8988T (cell line): ENCODE data around the gene PLCXD1.
"Not testable (repeated sequence)": the region's sequence is repeated elsewhere in the genome, so short reads cannot be mapped to it uniquely, and the experiment has no call there.

Source experiments
- DNase-seq: peaks from one replicate; pipeline ENCODE4 v3.0.0; 2011

PLCXD1 gene

GRCh38 chrX:318739-319578 is 37.8 kb downstream of the PLCXD1 start, which contains the start of gene GTPBP6:
Gene GTPBP6 (minus strand): TSS chrX:318796. CDS start chrX:318787, 9 bp downstream.
- DNase-seq = peak; percentile 90

DNA sequence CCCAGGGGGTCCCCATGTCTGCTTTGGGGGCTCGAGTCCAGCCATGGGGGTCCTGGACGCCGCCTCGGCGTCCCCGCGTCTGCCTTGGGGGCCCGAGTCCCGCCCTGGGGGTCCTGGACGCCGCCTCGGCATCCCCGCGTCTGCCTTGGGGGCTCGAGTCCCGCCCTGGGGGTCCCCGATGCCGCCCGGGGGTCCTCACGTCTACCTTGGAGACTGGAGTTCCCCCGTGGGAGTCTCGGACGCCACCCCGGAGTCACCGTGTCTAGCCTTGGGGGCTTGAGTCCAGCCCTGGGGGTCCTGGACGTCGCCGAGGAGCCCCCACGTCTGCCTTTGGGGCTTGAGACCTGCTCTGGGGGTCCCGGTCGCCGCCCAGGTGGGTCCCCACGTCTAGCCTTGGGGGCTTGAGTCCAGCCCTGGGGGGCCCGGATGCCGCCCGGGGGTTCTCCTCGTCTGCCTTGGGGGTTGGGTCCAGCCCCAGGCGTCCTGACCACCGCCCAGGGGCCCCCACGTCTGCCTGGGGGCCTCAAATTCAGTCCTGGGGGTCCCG is 38.5 kb downstream of the PLCXD1 start:
- DNase-seq = no peak

DNA sequence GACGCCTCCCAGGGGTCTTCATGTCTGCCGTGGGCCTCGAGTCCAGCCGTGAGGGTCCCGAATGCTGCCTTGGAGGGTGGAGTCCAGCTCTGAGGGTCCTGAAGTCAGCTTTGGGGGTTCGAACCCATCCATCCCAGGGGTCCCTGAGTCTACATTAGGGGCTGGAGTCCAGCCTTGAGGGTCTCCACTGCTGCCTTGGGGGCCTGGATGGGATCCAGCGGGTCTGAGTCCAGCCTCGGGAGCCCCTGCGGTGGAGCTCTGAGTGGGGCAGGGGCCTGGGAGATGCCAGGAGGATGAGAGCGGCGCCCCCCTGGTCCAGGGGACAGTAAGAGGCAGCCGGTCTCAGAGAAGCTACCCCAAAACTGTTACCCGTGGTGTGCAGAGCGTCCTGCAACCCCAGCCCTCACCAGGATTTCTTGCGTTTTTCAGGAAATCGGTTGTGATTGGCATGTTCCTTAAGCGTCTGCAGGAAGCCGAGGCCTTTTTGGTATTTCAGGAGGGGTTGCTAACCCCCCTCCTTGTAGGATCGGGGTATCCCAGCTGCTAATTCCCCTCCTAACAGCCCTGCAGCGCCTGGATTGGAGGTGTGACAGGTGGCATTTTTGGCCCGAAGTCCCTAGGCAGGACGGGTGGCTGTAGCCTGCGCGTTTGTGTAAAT is 39.1 kb downstream of the PLCXD1 start:
- DNase-seq = no peak

GRCh38 chrX:323721-324628 is 42.8 kb downstream of the PLCXD1 start:
- no peak for DNase-seq

DNA sequence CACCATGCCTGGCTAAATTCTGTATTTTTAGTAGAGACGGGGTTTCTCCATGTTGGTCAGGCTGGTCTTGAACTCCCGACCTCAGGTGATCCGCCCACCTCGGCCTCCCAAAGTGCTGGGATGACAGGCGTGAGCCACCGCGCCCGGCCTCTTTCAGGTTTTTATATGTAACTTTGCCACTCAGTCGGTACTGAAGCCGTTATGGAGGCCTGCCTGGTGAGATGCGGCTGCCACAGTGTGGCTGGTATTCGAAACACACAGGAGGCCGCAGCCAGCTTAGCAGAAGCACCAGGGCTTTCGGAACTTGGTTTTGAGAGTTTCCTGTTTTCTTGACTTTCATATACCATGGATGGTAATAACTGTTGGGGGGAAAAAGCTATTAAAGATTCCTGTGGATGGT is 43.5 kb downstream of the PLCXD1 start:
- not testable (repeated sequence) for DNase-seq

DNA sequence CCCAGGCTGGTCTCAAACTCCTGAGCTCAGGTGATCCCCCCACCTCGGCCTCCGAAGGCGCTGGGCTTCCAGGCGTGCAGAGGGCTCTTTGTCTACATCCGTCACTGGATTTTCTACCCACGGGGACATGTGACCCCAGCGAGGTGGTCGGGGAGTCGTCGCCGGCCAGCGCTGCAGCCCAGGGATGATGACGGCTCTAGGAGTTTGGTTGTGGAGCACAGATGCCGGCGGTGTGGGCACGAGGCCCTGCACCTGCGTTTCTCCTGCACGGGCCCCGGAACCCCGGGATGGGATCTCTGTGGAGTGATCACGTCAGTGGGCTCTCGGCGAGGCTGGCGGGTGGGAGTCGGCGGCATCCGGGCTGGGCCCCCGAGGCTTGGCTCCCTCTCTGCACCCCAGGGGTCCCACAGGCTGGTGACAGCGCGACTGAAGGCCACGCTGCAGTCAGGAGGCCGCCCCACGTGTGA is 46.5 kb downstream of the PLCXD1 start:
- DNase-seq = no peak

DNA sequence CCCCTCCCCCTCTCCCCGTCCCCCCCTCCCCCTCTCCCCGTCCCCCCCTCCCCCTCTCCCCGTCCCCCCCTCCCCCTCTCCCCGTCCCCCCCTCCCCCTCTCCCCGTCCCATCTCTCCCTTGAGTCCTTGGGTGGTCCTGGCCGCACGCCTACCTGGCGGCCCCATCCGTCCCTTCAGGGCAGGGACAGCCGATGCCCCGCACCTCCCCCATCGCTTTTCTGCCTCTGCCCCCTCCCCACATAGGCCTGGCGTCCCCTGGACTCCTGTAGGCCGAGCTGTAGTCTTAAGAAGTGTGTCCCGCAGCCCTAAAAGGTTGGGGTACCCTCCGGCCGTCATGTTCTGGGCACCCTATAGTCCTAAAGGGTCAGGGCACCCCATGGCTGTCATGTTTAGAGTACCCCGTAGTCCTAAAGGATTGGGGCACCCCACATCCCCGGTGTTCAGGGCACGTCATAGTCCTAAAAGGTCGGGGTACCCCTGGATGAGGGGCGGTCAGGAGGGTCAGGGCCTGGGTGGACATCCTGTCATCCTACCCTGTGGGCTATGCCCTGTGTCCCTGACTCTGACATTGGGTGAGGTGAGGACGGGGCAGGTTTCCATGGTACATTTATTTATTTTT is 48.2 kb downstream of the PLCXD1 start:
- no peak for DNase-seq

GRCh38 chrX:330141-330725 is 49.1 kb downstream of the PLCXD1 start:
- DNase-seq = not testable (repeated sequence)

DNA sequence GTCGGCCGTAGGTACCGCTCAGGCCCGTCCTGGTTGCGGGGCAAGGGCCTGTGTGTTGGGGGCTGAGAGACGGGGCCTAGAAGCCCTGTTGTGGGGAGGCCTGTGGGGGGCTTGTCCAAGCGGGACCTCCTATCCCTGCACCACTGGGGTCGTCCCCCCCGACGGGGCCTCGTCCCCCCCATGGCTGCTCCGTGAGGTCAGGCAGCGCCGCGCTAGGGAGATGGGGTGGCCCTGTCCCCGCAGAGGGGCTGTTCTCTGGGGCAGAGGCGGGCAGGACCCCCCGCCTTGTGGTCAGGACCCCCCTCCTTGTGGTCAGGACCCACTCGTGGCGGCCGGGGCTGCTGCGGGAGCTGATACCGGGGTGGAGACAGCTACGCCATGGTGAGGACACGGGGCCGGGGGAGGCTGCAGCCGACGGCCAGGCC is 49.6 kb downstream of the PLCXD1 start:
- no peak for DNase-seq

DNA sequence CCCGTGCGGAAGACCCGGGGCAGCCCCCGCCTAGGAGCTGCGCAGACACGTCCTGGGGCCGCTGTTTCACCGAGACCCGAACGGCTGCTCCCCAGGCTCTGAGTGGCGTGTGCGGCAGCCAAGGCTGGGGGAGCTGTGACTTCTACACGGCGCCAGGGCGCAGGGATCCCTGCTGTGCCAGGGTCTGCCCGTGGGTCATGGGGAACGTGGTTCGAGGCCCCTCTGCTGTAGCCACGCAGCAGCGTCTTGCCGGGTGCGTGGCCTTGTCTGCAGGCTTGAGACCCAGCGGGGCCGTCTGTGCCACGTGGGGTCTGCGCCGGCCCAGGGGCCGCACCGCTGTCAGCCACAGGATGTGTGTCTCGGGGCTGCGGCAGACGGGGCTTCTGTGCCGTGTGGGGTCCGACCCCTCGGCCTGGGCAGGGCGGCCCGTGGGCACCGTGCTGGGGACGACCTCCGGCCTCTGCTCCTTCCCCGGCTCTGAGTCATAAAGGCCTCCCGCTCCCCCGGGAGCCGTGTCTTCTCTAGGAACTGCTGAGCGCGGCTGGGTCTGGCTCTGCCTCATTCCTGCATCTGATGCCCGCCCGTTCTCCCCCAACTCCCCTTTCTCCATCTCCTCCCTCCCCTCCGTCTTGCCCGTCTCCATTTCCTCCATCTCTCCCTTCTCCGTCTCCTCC is 50.1 kb downstream of the PLCXD1 start:
- DNase-seq = no peak

- peak; percentile 53 for DNase-seq
Measured at GRCh38 chrX:331825-332495, 50.8 kb downstream of the PLCXD1 start.

DNA sequence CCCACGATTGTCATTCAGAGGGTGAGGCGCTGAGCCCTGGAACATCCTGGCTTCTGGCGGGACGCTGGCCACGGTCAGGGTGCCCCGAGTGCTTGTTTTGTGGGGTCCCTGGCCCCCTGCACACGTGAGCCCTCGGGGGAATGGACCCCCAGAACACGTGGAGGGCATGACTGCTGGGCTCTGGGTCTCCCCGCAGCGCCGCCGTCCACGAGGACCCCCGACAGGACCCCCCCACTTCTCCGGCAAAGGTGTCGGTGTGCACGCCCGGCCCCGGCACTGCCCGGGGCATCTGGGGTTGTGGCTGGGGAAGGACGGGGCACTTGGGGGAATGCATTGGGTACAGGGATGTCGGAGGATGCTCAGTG is 51.3 kb downstream of the PLCXD1 start:
- DNase-seq = no peak

DNA sequence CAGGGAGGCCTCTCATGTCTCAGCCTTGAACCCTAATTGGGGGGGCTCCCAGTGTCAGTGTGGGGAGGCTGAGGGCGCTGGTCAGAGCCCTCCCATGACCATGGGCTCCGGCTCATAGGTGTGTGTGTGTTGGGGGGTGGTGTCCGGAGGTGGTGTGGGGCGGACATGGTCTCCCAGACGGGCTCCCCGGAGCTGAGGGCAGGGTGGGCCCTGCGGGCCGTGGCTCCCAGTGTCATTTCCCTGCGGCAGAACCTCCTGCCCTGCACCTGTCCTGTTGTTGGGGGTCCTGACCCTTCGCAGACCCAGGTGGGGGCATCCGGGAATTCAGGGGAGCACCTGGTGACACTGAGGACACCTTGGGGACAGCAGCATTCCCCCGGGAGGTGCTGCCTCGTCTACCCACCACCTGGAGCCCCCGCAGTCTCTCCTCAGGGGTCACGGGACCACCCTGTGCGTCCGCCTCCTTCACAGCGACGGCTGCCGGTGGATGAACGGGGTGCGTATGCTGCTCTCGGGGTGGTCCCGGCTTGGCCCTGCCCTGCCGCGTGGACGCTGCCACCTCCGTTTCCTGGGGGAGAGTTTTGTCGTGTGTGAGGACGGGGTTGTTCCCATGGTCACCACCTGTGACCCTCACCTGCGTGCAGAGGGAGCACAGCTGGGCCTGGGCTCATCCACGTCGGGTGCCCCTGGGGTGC is 51.9 kb downstream of the PLCXD1 start:
- no peak for DNase-seq

DNA sequence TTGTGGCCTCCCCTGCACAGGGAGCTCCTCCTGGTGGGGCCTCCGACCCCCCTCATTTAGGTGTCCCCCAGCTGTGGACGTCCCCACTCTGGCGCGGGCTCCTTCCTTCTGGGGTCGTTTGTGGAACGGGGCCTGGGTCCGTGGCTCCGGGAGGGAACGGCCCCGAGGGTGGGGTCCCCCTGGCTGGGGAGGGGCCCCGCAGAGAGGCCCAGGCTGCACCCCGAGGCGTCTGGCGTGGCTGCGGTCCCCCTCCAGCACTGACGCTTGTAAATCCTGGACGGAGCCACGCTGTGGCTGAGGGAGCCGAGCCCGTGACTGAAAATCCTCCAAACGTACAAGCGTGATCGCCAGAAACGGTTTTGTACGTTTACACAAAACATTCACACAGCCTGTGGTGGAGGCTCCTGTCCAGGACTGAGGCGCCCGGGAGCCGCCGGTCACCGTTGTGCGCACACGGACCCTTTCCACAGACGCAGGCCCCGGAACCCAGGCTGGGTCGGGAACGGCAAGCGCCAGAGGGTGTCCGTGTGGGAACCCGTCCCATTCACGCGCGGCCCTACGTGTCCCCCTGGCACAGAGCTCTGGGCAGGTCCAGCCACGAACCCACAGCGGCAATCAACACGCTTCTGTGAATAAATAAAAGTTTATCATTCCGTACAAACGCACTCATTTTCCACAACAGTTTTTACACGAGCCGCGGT is 52.6 kb downstream of the PLCXD1 start:
- DNase-seq = no peak

GRCh38 chrX:334331-334891 is 53.2 kb downstream of the PLCXD1 start:
- no peak for DNase-seq

- DNase-seq = no peak
Measured at GRCh38 chrX:334971-335757, 54.0 kb downstream of the PLCXD1 start.

DNA sequence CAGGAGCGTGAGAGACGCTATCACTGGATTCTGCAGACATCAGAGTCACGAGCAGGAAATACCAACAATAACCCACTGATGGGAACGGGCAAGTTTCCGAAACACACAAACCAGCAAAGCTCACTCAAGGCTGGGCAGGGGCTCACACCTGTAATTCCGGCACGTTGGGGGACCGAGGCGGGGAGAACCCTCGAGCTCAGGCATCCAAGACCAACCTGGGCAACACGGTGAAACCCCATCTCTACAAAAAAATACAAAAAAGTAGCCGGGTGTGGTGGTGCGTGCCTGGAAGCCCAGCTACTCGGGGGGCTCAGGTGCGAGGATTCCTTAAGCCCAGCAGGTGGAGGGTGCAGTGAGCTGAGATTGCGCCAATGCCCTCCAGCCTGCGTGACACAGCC is 54.6 kb downstream of the PLCXD1 start:
- no peak for DNase-seq

DNA sequence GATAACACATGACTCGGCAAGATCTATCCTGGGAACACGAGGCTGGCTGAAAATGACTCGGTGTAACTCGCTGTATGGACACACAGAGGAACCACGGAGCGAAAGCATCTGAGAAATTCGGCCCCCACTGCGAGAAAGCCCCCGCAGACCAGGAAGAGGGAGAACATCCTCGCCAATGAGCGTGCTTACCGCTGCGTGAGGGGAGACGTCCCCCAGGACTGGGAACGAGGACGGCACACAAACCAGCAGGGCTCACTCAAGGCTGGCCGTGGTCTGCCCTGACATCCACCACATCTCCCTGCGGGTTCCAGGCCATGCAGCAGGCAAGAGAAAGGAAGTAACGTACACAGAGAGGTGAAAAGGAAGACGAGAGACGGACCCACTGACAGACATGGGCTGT is 55.0 kb downstream of the PLCXD1 start:
- no peak for DNase-seq
